ENCODE measurements around the gene SLCO1B3.

SLCO1B3 gene

DNA sequence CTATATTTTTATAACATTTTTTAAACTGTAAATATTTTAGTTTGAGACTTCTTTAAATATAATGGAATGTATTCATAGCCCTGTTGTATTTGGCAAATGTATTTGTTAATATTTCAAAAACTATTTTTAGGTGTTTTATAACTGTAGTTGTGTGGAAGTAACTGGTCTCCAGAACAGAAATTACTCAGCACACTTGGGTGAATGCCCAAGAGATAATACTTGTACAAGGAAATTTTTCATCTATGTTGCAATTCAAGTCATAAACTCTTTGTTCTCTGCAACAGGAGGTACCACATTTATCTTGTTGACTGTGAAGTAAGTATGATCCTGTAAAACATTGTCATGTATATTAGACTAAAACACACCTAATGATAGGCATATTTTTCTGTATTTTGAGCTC, 72.8 kb downstream of the SLCO1B3 start:
- peak; percentile 30 for DNase-seq (ENCODE audit: low read depth)

DNA sequence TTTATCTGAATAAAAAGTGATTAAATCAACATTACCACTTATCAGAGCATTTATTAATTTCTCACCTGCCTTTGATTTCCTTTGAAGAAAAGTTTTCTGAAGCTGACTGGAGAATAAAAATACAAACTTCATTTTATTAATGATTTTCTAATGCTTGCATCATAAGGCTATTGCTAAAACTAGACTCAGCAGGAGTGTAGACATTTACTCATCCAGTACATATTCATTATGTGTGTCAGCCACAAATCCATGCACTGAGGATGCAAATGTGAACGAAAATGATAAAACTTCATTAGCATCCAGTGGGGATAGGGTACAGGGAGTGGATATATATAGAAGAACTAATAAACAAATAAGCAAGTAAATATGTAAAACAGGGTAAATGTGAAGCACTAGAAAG, 74.6 kb downstream of the SLCO1B3 start:
- DNase-seq (ENCODE audit: low read depth): no peak

DNA sequence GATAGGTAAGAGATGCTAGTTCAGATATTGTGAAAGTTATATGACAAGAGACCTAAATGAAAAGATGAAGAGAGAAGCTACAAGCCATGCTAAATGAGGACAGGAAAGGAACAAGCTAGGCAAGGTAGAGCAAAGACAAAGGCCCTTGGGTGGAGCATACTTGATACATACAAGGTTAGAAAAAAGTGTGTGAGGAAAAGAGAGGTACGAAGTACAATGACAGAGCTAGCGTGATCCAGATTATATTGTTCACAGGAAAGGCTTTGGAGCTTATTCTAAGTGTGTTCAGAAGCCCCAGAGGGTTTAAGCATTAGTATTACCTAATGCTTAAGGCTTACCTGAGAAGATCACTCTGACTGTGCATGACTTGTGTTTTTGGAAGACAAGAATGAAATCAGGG, 75.0 kb downstream of the SLCO1B3 start:
- no peak for DNase-seq (ENCODE audit: low read depth)

DNA sequence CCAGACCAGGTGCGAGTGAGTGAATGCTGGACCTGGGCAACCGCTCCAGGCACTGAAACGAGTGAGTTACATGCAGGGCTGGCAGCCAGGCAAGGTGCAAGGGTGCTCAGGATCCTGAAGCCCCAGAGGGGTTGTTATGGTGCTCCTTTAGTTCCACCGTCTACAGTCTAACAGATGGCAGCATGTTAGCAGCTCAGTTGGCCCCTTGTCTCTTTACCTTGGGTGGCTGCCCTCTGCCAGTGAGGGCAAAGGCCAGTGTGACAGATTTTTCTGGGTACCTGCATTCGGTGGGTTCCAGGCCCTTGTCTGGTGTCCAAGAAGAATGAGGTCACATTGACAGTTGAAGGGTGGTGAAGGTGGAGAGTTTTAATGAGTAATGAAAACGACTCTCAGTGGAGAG, 106.8 kb downstream of the SLCO1B3 start:
- no peak for DNase-seq (ENCODE audit: low read depth)

DNA sequence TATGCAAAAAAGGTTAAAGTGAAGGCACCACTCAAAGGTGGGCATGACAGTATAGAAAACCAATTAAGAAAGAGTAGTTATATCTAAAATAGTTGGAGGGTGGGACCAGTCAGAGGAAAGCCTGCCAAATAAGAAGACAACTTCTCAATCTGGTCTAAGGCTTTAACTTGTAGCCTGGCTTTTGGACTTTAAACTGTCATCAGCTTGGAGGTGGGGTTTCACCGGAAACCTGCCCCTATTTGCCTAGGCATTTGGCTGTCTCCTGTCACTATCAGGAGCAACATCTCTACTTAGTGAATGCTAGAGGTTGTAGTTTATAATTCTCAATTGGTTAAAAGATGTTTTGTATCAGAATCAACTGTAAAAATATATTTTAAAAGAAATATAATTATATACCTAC, 107.3 kb downstream of the SLCO1B3 start:
- DNase-seq (ENCODE audit: low read depth): no peak

DNA sequence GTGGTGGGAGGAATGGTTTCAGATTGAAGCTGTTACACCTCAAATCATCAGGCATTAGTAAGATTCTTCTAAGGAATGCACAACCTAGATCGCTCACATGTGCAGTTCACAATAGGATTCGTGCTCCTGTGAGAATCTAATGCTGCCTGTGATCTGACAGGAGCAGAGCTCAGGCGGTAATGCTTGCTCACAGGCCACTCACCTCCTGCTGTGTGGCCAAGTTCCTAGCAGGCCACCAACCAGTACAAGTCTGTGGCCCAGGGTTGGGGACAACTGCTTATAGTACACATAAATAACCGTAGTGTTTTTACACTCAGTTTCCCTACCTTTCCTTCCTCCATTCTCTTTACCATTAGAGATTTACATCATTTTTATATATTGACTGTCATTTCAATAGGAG, 121.4 kb downstream of the SLCO1B3 start:
- no peak for DNase-seq (ENCODE audit: low read depth)

DNA sequence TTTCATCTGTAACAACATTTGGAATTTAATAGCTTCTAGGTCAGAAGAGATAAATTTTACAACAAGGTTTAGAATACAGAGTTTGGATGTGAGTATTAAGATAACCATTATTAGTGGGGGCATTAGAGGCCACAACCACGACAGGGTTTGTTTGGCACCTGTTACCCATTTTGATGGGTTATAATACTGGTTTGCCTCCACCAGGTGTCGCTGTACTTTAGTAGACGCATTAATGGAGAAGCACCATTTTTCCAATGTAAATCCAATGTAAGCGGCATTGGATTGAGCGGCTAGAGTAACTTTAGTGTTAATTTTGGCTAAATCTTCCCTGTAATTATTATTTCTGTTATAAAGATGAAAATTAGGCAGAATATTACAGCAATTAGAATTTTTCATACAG, 136.2 kb downstream of the SLCO1B3 start:
- peak; percentile 19 for DNase-seq (ENCODE audit: low read depth)

DNA sequence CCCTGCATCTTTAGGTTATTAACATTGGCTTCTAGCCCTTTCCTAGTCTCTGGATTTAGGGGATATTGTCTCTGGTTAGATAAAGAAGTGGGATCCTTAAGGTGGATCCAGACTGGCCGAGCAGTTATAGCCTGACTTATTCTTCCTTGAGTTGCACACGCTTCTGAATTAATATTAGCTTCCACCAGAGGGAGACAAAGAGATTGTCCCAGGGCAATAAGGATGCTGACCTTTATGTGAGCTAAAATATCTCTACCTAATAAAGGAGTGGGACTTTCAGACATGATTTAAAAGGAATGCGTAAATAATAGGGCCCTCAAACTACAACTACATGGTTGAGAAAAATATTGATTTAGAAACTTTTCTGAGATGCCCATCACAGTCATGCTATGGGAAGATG, 139.7 kb downstream of the SLCO1B3 start:
- DNase-seq (ENCODE audit: low read depth): peak; percentile 18

DNA sequence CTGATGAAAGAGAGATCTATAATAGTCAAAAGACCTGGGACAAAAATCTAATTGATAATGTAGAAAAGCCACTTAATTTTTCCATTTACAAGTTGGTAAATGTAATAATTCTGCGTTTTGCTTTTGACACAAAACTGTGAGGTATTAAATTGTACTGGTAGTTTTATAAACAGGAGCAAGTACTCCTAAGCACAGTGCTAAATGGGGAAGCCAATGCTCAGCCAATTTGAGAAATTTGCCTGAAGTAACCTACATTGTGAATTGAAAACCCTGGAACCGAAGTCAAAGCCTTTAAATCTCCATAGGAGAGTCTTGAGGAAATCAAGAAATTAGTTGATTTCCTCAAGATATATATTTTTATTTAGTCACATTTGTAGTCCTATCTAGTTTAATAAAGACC, 152.8 kb downstream of the SLCO1B3 start:
- no peak for DNase-seq (ENCODE audit: low read depth)

DNA sequence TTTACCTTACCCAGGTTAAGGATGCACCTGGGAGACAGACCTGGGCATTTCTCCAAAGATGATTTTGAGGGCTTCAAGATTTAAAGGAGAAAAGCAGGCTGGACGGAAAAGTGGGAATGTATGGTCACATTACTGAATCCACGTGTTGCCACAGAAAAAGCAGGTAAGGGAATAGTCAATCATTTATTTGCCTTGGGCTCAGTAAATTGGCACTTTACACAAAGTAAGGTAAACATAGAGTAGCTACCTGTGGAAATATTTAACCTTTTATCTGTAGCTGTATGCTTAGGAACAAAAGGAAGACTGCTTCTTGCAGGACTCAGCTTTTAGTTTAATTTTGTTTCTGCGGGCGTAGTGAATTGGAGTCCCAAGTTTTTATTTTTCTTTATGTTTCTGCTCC, 153.3 kb downstream of the SLCO1B3 start:
- DNase-seq (ENCODE audit: low read depth): no peak
